ENCODE results near the gene AOAH.

The AOAH gene

DNA sequence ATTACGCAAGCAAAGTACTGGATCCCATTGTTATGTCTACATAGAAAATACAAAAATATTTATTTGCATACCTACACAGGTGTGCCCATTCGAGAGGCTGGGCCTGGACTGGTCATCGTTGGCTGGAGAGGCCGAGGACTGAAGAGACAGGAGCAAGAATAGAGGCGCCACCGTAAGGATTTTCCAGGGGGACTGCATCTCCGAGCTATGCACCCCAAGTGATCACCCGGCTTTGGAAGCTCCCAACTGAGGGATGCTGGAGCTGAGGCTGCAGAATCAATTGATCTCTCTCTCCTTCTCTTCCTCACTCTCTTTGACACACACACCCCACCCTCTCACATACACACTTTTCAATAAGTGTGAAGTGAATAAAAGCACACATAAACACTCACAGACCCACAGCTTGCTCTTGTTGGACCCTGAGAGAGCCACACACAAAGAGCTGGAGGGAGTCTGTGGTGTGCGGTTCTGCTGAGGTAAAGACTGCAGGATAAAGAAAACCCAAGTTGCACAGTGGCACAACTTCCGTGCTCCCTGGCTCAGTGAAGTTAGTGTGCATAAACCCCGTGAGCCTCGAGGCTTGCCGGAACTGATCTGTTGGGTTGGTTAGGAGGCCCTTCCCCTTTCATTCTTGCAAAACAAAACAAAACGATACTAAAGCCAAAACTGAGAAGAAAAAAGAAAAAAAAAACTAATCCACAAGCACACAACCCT lies at the start of gene AOAH:
AOAH (minus strand) TSS at position 544 of the 714 bp plus-strand sequence; CDS start at position 198, 346 bp downstream.
- DNase-seq = no peak

GRCh38 chr7:36766451-36766850 lies 42.2 kb upstream of the AOAH start:
- DNase-seq = no peak

DNA sequence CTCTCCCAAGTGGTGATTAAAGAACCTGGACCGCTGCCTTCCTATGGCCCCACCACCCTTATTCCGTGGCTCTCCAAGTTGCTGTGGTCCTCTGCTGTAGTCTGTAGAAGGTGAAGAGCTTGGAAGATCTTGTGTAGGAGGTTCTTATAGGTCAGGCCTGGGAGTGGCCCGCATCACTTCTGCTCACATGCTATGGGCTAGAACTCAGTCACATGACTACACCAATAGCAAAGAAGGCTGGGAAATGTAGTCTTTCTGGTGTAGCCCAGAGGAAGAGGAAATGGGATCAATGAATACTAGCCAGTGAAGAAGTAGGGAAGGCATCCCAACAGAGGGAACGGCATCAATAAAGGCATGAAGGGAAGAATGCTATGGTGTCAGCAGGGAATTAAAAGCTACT lies 41.3 kb upstream of the AOAH start:
- DNase-seq = no peak

DNA sequence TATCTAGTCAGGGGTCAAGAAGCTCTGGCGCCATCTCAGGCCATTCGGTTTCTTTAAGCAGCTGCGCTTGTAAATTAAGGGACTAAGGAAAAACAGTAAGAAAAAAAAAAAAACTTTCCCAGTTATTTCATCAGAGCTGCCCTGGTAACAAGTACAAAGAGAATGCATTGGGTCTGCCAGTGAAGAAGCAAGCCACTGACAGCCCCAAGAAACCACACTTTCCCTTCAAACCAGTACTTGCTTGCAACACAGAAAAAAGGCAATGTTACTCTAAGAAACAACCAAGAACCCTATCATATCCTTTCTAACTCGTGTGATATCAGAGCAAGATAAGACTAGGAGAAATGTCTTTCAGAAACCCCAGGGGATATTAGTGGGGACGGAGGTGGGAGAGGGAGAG lies 40.6 kb upstream of the AOAH start:
- no peak for DNase-seq

- no peak for DNase-seq
Observed at GRCh38 chr7:36763132-36763816, 39.0 kb upstream of the AOAH start.

DNA sequence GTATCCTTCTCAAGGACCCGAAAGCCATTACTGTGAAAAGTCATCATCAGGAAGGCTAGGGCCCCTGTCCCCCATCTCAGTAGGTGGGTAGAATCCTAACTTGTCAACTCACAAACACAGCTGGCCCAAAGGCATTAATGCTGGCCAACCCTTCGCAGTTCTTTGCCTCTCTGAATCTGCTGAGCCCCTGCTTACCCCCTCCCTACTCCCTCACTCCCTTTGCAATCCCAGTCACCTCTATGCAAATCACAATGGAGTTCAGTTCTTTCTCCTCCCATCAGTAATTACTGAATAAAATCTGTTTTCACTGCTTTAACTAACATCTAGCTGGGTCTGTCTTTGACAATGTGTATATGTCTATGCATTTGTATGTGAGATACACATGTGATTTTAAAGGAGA lies 38.1 kb upstream of the AOAH start:
- DNase-seq = no peak

GRCh38 chr7:36761835-36762234 lies 37.5 kb upstream of the AOAH start:
- no peak for DNase-seq

DNA sequence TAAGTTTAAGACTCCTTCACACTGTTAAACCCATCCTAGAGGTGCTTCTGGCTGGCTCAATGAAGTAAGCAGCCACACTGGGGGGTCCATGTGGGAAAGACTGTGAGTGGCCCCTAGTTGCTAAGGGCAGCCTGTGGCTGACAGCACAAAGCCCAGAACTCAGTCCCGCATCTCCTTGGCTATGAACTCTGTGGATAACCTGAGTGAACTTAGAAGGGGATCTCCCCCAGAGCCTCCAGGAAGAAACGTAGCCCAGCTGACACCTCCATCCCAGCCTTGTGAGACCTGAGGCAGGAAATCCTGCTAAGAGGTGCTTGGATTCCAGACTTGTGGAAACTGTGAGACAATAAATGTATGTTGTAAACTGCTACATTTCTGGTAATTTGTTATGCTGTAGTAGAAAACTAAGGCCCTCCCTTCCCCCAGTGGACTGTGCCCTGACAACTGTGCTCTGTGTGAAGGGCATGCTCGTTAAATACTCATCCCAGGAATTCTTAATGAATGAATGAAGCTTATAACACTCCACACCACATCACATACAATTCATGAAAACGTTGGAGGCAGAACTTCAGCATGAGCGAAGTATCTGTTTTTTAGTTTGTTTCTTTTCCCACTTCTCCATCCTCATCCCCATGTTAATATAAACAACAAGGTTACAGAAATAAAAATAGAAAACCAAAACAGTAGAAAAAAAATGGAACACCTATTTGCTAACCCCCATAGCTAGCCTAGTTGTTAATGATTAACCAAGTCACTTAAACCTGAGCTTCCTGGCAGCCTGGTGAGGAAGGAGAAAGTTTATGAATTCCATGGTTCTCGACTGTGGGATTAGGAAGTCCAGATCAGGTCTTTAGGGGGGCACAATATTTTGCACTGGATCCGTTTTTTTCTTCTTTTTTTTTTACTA lies 36.8 kb upstream of the AOAH start:
- DNase-seq = no peak

DNA sequence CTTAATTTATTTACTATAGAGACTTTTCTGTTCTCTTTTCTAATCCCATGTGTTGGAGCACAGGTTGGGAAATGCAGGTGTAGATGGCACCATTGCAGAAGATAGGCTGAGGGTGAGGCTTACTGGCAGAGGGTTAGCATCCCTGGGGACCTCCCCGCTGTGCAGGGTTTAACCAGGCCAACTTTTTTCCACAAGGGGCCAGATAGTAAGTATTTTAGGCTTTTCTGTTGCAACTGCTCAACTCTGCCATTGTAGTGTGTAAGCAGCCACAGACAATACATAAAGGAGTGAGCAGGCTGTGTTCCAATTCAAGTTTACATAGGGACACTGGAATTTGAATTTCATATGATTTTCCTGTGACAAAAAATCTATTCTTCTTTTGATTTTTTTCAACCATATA lies 34.6 kb upstream of the AOAH start:
- DNase-seq = no peak

DNA sequence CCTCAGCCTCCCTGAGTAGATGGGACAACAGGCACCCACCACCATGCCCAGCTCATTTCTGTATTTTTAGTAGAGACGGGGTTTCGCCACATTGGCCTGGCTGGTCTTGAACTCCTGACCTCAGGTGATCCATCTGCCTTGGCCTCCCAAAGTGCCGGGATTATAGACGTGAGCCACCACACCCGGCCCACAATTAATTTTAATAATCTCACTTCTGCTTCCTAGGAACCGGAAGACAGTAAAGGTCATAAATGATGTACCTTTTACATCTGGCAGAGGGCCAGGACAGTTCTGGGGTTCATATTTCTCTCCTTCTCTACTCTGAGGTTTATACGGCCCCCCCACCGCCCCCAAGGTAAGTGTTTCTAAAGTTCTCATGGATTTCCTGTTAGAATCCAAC lies 31.2 kb upstream of the AOAH start:
- no peak for DNase-seq

- DNase-seq = no peak
Observed at GRCh38 chr7:36752026-36752711, 27.9 kb upstream of the AOAH start.

DNA sequence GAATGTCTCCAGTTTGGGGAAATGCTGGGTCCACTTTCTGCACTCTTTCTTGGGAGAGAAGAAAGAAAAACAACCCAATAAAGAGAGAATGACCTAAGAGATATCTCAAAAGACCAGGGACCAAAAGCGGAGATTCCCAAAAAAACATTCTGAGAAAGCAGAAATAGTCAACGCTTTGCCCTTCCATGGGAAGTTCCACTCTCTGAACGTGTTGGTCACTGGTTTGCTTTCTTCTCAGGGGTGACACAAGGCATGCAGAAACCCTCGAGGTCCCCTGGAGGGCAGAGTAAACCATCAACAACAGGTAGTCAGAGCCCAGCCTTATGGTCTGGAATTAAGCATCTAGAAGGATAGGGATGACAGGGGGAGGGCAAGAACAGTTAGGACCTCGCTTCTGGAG lies 26.2 kb upstream of the AOAH start:
- no peak for DNase-seq

- DNase-seq = no peak
Observed at GRCh38 chr7:36749282-36749960, 25.1 kb upstream of the AOAH start.

GRCh38 chr7:36748017-36748487 lies 23.8 kb upstream of the AOAH start:
- DNase-seq = no peak

DNA sequence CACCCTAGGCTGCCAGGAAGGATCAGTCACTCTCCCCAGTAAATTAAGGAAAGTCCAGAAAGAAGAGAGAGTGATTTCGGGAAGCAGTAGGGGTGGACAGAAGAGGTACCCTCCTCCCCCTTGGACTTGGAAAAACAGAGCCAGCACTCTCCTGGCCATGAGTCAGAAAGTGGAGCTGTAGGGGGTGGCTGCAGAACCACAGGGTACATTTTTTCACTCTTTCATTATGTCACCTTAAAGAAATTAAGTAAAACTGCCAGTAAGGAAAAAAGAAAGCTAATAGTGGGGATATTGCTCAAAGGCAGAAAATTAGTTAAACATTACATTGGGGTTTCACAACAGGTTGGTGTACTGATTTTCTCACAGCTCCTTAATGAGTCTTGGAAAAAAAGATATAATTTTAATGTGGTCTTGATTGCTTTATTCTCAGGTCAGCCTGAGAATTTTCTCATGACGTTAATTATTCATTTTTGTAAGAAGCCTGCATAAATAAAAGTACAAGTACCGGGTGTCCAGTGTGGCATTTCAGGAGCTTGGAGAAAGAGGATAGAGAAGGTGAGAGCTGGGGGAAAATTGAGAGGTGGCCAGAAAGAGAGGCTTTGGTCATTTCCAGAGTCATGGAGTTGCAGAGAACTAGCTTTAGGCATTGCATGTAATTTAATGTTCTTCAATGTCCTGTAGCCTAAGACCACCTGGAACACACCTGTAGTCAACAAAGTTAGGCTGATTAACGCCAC lies 23.2 kb upstream of the AOAH start:
- DNase-seq = no peak

GRCh38 chr7:36746347-36746746 lies 22.1 kb upstream of the AOAH start:
- no peak for DNase-seq

DNA sequence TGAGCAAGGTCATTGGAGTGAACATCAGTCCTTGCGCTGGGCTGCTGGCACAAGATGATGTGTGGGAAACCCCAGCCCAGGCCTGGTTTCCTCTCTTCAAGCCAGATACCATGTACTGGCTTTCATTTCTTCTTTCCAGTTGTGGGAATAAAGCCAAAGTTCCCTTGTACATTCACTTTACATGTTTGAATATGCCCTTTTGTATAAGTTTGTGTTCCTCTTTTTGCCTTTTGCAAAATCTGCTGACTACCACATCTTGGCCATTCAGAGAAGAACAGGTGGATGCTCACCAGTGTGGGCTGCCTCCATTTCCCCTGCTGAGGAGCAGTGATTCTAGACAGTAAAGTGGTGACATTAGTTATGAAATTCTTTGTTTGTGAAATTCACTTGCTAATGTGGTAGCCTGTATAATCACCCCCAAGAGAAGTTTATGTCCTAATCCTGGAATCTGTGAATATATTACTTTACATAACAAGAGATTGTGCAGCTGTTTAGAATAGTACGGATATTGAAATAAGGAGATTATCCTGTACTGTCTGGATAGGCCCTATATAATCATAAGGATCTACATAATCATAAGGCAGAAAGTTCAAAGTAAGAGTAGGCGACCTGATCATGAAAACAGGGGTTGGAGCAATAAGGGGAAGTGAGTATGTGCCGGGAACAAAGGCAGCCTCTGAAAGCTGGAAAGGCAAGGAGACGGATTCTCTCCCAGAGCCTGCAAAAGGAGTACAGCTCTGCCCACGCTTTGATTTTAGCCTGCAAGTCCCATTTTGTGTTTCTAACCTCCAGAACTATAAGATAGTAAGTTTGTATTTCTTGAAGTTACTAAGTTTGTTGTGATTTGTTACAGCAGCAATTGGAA lies 18.8 kb upstream of the AOAH start:
- no peak for DNase-seq

DNA sequence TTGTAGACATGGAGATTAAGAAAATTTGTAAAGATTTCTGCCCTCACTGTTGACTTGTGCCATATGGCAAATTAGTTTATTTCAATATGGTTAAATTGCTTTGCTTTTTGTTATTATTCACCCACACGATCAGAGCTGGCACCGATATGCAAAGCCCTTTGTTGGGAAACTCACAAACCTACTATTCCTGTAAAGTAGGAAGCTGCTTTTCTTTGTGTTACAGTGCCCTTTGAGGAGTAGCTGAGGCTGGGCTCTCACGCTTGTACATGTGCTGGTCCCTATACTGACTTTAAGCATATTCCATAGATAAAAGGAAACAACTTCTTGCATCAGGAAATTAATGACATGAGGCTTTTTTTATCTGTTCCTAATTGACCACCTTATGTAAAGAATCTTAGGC lies 17.6 kb upstream of the AOAH start:
- DNase-seq = no peak

GRCh38 chr7:36739351-36739750 lies 15.1 kb upstream of the AOAH start:
- DNase-seq = no peak

DNA sequence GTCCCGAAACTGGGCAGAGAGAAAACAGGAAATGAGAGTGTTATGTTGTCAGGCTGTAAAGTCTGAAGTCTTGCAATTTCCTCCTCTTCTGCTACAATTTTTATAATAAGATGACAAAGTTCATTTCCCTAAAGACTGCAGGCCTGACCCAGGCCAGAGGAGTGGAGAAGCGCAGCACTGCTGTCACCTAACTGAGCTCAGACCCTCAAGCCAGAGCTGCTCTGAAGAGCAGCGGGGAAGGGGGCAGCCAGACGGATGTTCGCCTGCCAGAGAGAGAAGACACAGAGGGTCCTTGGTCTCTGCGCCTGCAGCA lies 12.6 kb upstream of the AOAH start:
- no peak for DNase-seq
